Renal cortical epithelial cell (primary cell): ENCODE measurements around the gene UTP14C. TPM values are rescaled to one million over a fixed set of nuclear protein-coding genes. Genes with fewer than 3 reads are reported as not detected.
"Not testable (repeated sequence)": the region's sequence is repeated elsewhere in the genome, so short reads cannot be mapped to it uniquely, and the experiment has no call there.

Experiments used
- DNase-seq: peaks from one replicate; pipeline ENCODE4 v3.0.0-alpha.2; 2011; ENCODE audit warnings: low read depth
- total RNA-seq: library from RNA; depleted of rRNA; stranded (reverse); fragments of >200 nt; gene quantifications from 2 replicates; pipeline ENCODE4 v1.2.3, GENCODE V29; 2014

UTP14C gene
- total RNA-seq, 1 donor from 2014 or later, result 35.0 TPM

GRCh38 chr13:52043675-52044074 is 19.2 kb downstream of the UTP14C start:
- DNase-seq, result peak; percentile 19

- DNase-seq, result no peak
Measured at GRCh38 chr13:52047463-52047862, 23.0 kb downstream of the UTP14C start.

- no peak for DNase-seq
Measured at GRCh38 chr13:52048516-52048915, 24.0 kb downstream of the UTP14C start.

- no peak for DNase-seq
Measured at GRCh38 chr13:52051400-52051799, 26.9 kb downstream of the UTP14C start.

- no peak for DNase-seq
Measured at GRCh38 chr13:52053460-52053859, 29.0 kb downstream of the UTP14C start.

- not testable (repeated sequence) for DNase-seq
Measured at GRCh38 chr13:52061064-52061463, 36.6 kb downstream of the UTP14C start.

- DNase-seq, result peak; percentile 27
Measured at GRCh38 chr13:52061587-52061986, 37.1 kb downstream of the UTP14C start.

- no peak for DNase-seq
Measured at GRCh38 chr13:52067237-52067636, 42.7 kb downstream of the UTP14C start.

- peak; percentile 22 for DNase-seq
Measured at GRCh38 chr13:52070929-52071523, 46.5 kb downstream of the UTP14C start.

Other genes with a start within 250 kb of the UTP14C start
- gene DHRS12, start 220.5 kb upstream of the UTP14C start, total RNA-seq, result 7.3 and 8.0 TPM in 2 replicates
- gene TMEM272, start 179.5 kb upstream of the UTP14C start, total RNA-seq, result not detected in 2 replicates
- gene CCDC70, start 162.7 kb upstream of the UTP14C start, total RNA-seq, result not detected in 2 replicates
- 3.5 and 15.9 TPM in 2 replicates for gene ATP7B, start 13.2 kb upstream of the UTP14C start, total RNA-seq
- 23.8 and 41.3 TPM in 2 replicates for gene ALG11, start 12.3 kb upstream of the UTP14C start, total RNA-seq
- gene NEK5, start 104.4 kb downstream of the UTP14C start, total RNA-seq, result 0.17 and 1.4 TPM in 2 replicates
- 9.6 and 11.9 TPM in 2 replicates for gene NEK3, start 134.9 kb downstream of the UTP14C start, total RNA-seq